ENCODE measurements around the gene SEC22A.
"Not testable (repeated sequence)": the region's sequence is repeated elsewhere in the genome, so short reads cannot be mapped to it uniquely, and the experiment has no call there.

SEC22A gene

DNA sequence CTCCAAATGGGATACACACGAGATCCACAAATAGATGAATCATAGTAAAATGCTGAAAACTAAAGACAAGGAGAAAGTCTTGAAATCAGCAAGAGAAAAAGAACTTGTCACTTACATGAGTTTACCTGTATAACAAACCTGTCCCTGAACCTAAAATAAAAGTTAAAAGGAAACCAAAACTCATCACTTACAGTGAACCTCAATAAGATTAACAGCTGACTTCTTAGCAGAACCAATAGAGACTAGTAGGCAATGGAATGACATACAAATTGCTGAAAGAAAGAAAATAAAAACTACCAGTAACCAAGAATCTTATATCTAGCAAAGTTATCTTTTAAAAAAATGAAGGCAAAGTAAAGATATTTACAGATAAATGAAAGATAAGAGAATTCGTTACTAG, 27.4 kb downstream of the SEC22A start:
- Histone ChIP-seq H3K27me3 (ENCODE audit: insufficient read depth, low read length) (no peaks in the 10 kb centered on the region), H3F3A (ENCODE audit: insufficient read depth, low read length) (no peaks in the 10 kb centered on the region), H3K9ac (ENCODE audit: low read length) (no peak overlapping the region), H3K4me3 (ENCODE audit: low read depth, low read length, poor library complexity, severe bottlenecking) (no peak overlapping the region), H3K9me3 (ENCODE audit: low read length) (peaks cover 3% of the 10 kb centered on the region), H2AFZ (ENCODE audit: low read length) (no peak overlapping the region), H3K27ac (ENCODE audit: low read depth, low read length, poor library complexity, severe bottlenecking) (no peak overlapping the region), H3K79me2 (ENCODE audit: insufficient read depth, low read length) (no peaks in the 10 kb centered on the region), H3K4me2 (ENCODE audit: low read length) (no peak overlapping the region), H3K4me1 (ENCODE audit: insufficient read depth, low read length, severe bottlenecking) (no peaks in the 10 kb centered on the region), H3K9me2 (ENCODE audit: low read depth, low read length) (no peaks in the 10 kb centered on the region), H4K20me1 (ENCODE audit: insufficient read depth, low read length) (no peaks in the 10 kb centered on the region), H3K36me3 (ENCODE audit: insufficient read depth, low read length) (peaks cover 55% of the 10 kb centered on the region)
- TF ChIP-seq, protein P1, sequence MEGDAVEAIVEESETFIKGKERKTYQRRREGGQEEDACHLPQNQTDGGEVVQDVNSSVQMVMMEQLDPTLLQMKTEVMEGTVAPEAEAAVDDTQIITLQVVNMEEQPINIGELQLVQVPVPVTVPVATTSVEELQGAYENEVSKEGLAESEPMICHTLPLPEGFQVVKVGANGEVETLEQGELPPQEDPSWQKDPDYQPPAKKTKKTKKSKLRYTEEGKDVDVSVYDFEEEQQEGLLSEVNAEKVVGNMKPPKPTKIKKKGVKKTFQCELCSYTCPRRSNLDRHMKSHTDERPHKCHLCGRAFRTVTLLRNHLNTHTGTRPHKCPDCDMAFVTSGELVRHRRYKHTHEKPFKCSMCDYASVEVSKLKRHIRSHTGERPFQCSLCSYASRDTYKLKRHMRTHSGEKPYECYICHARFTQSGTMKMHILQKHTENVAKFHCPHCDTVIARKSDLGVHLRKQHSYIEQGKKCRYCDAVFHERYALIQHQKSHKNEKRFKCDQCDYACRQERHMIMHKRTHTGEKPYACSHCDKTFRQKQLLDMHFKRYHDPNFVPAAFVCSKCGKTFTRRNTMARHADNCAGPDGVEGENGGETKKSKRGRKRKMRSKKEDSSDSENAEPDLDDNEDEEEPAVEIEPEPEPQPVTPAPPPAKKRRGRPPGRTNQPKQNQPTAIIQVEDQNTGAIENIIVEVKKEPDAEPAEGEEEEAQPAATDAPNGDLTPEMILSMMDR (IDR thresholded peaks at IDR 0.05; ENCODE audit: low read length), result no peak
- no peak for TF ChIP-seq EZH2 (IDR thresholded peaks at IDR 0.05; ENCODE audit: borderline replicate concordance, low read length)

DNA sequence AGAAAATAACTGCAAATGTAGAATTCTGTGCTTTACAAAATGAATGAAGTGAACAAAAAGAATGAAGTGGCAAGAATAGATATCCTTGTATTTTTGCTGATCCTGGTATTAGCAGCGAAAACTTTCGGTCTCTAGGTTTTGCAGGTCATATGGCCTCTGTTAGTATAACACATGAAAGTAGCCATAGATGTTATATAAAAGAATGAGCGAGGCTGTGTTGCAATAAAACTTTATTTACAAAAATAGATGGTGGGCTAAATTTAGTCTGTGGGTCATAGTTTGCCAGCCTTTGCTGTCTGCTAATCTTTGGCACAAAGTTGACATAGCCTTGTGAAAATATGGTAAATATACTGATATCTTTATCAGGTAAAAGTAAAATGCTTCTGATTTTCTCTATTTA, 35.2 kb downstream of the SEC22A start:
- H3K4me2 ChIP-seq (ENCODE audit: low read length), result no peak overlapping the region
- no peaks in the 10 kb centered on the region for H3K27me3 ChIP-seq (ENCODE audit: insufficient read depth, low read length)
- no peaks in the 10 kb centered on the region; the same call in 1 of the 2 replicates for H3F3A ChIP-seq (ENCODE audit: insufficient read depth, low read length)
- H3K9ac ChIP-seq (ENCODE audit: low read length), result no peak overlapping the region
- H3K27ac ChIP-seq (ENCODE audit: low read depth, low read length, poor library complexity, severe bottlenecking), result no peak overlapping the region
- H3K9me2 ChIP-seq (ENCODE audit: low read depth, low read length), result no peaks in the 10 kb centered on the region
- H2AFZ ChIP-seq (ENCODE audit: low read length), result no peak overlapping the region
- TF ChIP-seq EZH2 (IDR thresholded peaks at IDR 0.05; ENCODE audit: borderline replicate concordance, low read length), result no peak
- TF ChIP-seq, protein P1 (IDR thresholded peaks at IDR 0.05; ENCODE audit: low read length), result no peak
- no peak overlapping the region for H3K4me3 ChIP-seq (ENCODE audit: low read depth, low read length, poor library complexity, severe bottlenecking)
- peaks cover 32% of the 10 kb centered on the region for H3K36me3 ChIP-seq (ENCODE audit: insufficient read depth, low read length)
- H3K9me3 ChIP-seq (ENCODE audit: low read length), result 0 out of 2 replicates have a peak, but pooled peaks cover 7% of the 10 kb centered on the region
- no peaks in the 10 kb centered on the region for H3K79me2 ChIP-seq (ENCODE audit: insufficient read depth, low read length)
- no peaks in the 10 kb centered on the region for H3K4me1 ChIP-seq (ENCODE audit: insufficient read depth, low read length, severe bottlenecking)
- H4K20me1 ChIP-seq (ENCODE audit: insufficient read depth, low read length), result no peaks in the 10 kb centered on the region

DNA sequence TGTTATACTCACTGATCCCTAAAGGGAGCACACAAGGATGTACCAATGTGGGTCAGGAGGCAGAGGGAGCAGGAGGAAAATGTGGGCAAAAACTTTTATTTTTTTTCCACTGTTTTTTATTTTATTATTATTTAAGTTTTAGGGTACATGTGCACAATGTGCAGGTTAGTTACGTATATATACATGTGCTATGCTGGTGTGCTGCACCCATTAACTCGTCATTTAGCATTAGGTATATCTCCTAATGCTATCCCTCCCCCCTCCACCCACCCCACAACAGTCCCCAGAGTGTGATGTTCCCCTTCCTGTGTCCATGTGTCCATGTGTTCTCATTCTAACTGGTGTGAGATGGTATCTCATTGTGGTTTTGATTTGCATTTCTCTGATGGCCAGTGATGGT, 37.4 kb downstream of the SEC22A start:
- H3K79me2 ChIP-seq (ENCODE audit: insufficient read depth, low read length); H3K9me2 ChIP-seq (ENCODE audit: low read depth, low read length); H4K20me1 ChIP-seq (ENCODE audit: insufficient read depth, low read length); H3K4me3 ChIP-seq (ENCODE audit: low read depth, low read length, poor library complexity, severe bottlenecking); H3K4me1 ChIP-seq (ENCODE audit: insufficient read depth, low read length, severe bottlenecking); H3K4me2 ChIP-seq (ENCODE audit: low read length); H2AFZ ChIP-seq (ENCODE audit: low read length); H3F3A ChIP-seq (ENCODE audit: insufficient read depth, low read length); H3K9ac ChIP-seq (ENCODE audit: low read length); H3K27me3 ChIP-seq (ENCODE audit: insufficient read depth, low read length); H3K27ac ChIP-seq (ENCODE audit: low read depth, low read length, poor library complexity, severe bottlenecking); H3K9me3 ChIP-seq (ENCODE audit: low read length): not testable (repeated sequence)
- H3K36me3 ChIP-seq (ENCODE audit: insufficient read depth, low read length), result peaks cover 27% of the 10 kb centered on the region

DNA sequence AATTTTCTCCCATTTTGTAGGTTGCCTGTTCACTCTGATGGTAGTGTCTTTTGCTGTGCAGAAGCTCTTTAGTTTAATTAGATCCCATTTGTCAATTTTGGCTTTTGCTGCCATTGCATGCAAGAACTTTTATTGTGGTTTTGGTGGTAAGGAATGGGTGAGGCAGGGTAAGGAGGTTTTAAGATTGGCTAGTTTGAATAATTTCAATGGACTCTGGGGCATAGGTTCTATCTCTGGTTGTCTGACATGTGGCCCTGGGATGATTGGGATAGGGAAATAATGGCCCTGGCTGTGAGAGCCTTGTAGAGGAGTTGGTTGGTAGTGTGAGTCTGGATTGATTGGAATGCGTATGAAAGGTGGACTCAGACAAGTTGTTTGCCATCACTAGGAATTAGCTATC, 38.0 kb downstream of the SEC22A start:
- Histone ChIP-seq H3K9ac (ENCODE audit: low read length) (no peak overlapping the region), H3K4me3 (ENCODE audit: low read depth, low read length, poor library complexity, severe bottlenecking) (no peak overlapping the region), H3K9me2 (ENCODE audit: low read depth, low read length) (no peaks in the 10 kb centered on the region), H4K20me1 (ENCODE audit: insufficient read depth, low read length) (no peaks in the 10 kb centered on the region), H3K27me3 (ENCODE audit: insufficient read depth, low read length) (no peaks in the 10 kb centered on the region), H3K36me3 (ENCODE audit: insufficient read depth, low read length) (peaks cover 27% of the 10 kb centered on the region), H3K79me2 (ENCODE audit: insufficient read depth, low read length) (no peaks in the 10 kb centered on the region), H3K27ac (ENCODE audit: low read depth, low read length, poor library complexity, severe bottlenecking) (no peak overlapping the region), H3K4me1 (ENCODE audit: insufficient read depth, low read length, severe bottlenecking) (no peaks in the 10 kb centered on the region), H3F3A (ENCODE audit: insufficient read depth, low read length) (no peaks in the 10 kb centered on the region; the same call in none of the 2 replicates), H2AFZ (ENCODE audit: low read length) (no peak overlapping the region), H3K9me3 (ENCODE audit: low read length) (0 out of 2 replicates have a peak, but pooled peaks cover 7% of the 10 kb centered on the region), H3K4me2 (ENCODE audit: low read length) (no peak overlapping the region)
- TF ChIP-seq, protein P1 (IDR thresholded peaks at IDR 0.05; ENCODE audit: low read length), result no peak
- no peak for TF ChIP-seq EZH2 (IDR thresholded peaks at IDR 0.05; ENCODE audit: borderline replicate concordance, low read length)
